Natural killer cell treated with Interleukin-12 subunit alpha and Interleukin-12 subunit beta and Interleukin-15 and Interleukin-18, amount 100 ng/mL, for 72 hours (primary cell): ENCODE measurements around the gene EFCAB12. TPM values are rescaled to one million over a fixed set of nuclear protein-coding genes. Genes with fewer than 3 reads are reported as not detected.
"Not testable (repeated sequence)": the region's sequence is repeated elsewhere in the genome, so short reads cannot be mapped to it uniquely, and the experiment has no call there.

Source experiments
- ATAC-seq, 2 donors: fragments of 150-1000 bp; cut with Tn5 transposase in 1 of 2; sonication (Bioruptor Pico), chemical (Tn5 transposase) in 1 of 2; 2 replicates each; pipeline ENCODE4 v1.10.0; 2021
- DNase-seq: peaks from one replicate; pipeline ENCODE4 v3.0.0; 2022; ENCODE audit warnings: low spot score
- H3K27ac Mint-ChIP-seq, 2 donors: 1 replicate in 1 of 2; 2 replicates in 1 of 2; pipeline ENCODE4 v1.8.0; 2022; ENCODE audit warnings: mixed read lengths in 2 of 2, mild to moderate bottlenecking in 1 of 2, moderate library complexity in 1 of 2
- H3K27me3 Mint-ChIP-seq, 2 donors: 1 replicate in 1 of 2; 2 replicates in 1 of 2; pipeline ENCODE4 v1.8.0; 2022; ENCODE audit warnings: mixed read lengths in 2 of 2
- H3K36me3 Mint-ChIP-seq: one replicate; pipeline ENCODE4 v1.8.0; 2022; ENCODE audit warnings: mixed read lengths
- H3K4me1 Mint-ChIP-seq, 2 donors: 1 replicate in 1 of 2; 2 replicates in 1 of 2; pipeline ENCODE4 v1.8.0; 2022; ENCODE audit warnings: low read depth in 2 of 2, mixed read lengths in 2 of 2, mild to moderate bottlenecking in 1 of 2
- H3K4me3 Mint-ChIP-seq: one replicate; pipeline ENCODE4 v1.8.0; 2022; ENCODE audit warnings: mixed read lengths
- H3K9me3 Mint-ChIP-seq: 2 replicates; pipeline ENCODE4 v1.8.0; 2022; ENCODE audit warnings: mixed read lengths
- total RNA-seq, 2 donors: library from RNA; stranded (reverse); gene quantifications; one replicate each; pipeline ENCODE4 v1.2.3, GENCODE V29; 2022

The EFCAB12 gene
- total RNA-seq, 2 donors from 2014 or later, result 1.0 to 2.3 TPM

DNA sequence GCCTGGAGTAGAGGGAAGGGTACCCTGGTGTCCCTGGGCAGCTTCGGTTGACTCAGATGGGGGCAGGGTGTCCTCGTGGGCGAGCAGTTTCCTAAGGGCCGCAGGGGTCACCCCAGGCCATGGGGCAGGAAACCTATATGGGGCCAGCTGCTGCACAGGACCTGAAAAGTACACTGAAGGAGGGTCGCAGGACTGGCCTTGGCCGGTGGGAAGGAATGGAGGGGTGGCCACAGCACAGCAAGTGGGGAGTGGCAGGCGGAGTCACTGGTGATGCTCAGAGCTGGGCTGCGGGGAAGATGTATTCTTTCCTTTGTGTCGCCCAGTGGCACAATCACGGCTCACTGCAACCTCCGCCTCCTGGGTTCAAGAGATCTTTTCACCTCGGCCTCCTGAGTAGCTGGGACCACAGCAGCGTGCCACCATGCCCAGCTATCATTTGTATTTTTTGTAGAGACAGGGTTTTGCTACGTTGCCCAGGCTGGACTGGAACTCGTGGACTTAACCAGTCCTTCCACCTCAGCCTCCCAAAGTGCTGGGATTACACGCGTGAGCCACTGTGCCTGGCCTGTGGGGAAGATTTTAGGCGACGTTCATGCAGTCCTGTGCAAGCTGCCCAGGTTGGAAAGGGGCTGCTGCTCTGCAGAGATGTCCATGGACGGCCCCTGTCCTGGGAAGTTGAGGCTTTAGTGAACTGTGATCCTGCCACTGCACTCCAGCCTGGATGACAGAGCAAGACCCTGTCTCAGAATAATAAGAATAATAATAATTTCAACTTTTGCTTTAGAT lies 57.2 kb downstream of the EFCAB12 start:
- no peak overlapping the region for H3K4me3 Mint-ChIP-seq
- H3K27me3 Mint-ChIP-seq, result no peaks in the 10 kb centered on the region
- no peaks in the 10 kb centered on the region for H3K36me3 Mint-ChIP-seq
- H3K9me3 Mint-ChIP-seq, result no peaks in the 10 kb centered on the region
- peak; percentile 24 to 37 for ATAC-seq
- H3K4me1 Mint-ChIP-seq, result no peaks in the 10 kb centered on the region
- no peak for DNase-seq
- no peak overlapping the region for H3K27ac Mint-ChIP-seq

DNA sequence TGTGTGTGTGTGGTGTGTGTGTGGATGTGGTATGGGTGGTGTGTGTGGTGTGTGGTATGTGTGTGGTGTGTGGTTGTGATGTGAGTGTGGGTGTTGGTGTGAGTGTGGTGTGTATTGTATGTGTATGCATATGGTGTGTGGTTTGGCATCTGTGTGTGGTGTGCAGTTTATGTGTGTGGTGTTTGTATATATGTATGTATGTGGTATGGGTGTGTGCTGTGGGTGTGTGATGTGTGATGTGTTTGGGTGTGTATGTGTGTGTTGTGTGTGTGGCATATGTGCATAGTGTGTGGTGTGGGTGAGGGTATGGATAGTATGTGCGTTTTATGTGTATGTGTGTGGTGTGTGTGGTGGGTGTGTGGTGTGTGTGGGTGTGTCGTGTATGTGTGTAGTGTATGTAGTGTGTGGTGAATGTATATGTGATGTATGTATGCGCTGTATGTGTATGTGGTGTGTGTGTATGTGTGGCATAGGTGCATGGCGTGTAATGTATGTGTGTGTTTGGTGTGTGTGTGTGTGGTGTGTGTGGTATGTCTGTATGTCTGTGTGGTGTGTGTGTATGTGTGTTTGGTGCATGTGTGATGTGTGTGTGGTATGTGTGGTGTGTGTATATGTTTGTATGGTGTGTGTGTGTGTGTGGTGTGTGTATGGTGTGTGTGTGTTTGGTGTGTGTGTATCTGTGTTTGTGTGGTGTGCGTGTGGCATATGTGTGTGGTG lies 58.0 kb downstream of the EFCAB12 start:
- Mint-ChIP-seq H3K4me3 (no peak overlapping the region), H3K9me3 (no peaks in the 10 kb centered on the region), H3K27ac (no peak overlapping the region), H3K4me1 (no peaks in the 10 kb centered on the region), H3K36me3 (no peaks in the 10 kb centered on the region), H3K27me3 (no peaks in the 10 kb centered on the region)
- DNase-seq, result no peak
- ATAC-seq, result peak; percentile 7 to 51

DNA sequence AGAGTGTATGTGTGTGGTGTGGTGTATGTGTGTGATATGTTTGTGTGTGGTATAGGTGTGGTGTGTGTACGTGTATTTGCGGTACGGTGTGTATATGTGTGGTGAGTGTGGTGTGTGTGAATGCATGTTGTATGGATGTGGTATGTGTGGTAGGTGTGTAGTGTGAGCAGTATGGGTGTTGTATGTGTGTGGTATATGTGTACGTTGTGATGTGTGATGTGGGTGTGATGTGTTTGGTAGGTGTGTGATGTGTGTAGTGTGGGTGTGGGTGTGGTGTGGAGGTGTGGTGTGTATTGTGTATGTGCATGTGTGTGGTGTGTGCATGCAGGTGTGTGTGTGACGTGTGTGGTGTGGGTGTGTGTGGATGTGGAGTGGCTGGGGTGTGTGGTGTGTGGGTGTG lies 58.7 kb downstream of the EFCAB12 start:
- Mint-ChIP-seq H3K27ac (no peak overlapping the region), H3K9me3 (no peaks in the 10 kb centered on the region), H3K36me3 (no peaks in the 10 kb centered on the region), H3K4me3 (no peak overlapping the region), H3K4me1 (peaks cover 0 to 3% of the 10 kb centered on the region in 2 donors), H3K27me3 (no peaks in the 10 kb centered on the region)
- peak; percentile 34 to 46 for ATAC-seq
- no peak for DNase-seq

DNA sequence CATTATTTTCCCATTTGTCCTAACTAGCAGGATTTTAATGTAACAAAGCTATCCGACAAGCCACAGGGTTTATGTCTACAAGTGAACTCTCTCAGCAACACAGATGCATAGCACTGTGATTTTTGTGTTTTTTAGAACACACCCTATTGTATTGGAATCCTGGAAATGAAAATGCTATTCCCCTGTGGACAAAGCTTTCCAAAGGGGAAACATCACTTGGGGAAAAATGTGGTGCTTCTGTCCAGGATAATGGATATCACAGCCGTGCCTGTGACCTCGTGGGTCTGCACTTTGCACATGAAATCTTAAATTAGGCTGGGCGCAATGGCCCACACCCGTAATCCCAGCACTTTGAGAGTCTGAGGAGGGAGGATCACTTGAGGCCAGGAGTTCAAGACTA lies 60.6 kb downstream of the EFCAB12 start:
- Mint-ChIP-seq H3K27ac (no peak overlapping the region), H3K4me1 (peaks cover 0 to 3% of the 10 kb centered on the region in 2 donors), H3K4me3 (no peak overlapping the region), H3K36me3 (no peaks in the 10 kb centered on the region), H3K27me3 (no peaks in the 10 kb centered on the region), H3K9me3 (no peaks in the 10 kb centered on the region)
- DNase-seq (no peak), ATAC-seq (no peak)

DNA sequence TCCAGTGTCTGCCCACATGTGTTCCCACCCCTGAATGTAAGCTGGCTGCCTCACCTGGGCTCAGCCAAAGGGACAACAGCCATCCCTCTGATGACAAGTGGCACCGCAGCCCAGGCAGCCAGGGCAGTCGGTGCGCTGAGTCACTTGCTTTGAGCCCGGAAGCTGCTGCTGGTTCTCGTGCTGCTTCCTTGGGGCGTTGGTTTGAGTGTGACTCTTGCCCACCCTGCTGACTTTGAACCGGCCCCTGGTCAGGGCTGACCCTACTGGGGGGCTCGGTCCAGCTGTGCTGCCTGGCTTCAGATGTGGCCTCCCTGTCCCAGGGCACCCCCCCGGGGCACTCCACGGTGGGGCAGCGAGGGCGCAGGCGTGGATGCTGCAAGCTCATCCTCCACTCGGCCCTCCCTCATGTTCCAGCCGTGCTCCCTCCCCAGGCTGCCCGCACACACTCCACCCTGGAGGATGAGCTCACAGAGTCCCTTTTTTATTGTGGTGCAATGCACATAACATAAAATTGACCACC lies 62.1 kb downstream of the EFCAB12 start:
- H3K36me3 Mint-ChIP-seq, result no peaks in the 10 kb centered on the region
- H3K27ac Mint-ChIP-seq, result no peak overlapping the region
- no peak for DNase-seq
- no peak overlapping the region for H3K4me3 Mint-ChIP-seq
- H3K27me3 Mint-ChIP-seq, result no peaks in the 10 kb centered on the region
- H3K4me1 Mint-ChIP-seq, result peaks cover 0 to 3% of the 10 kb centered on the region in 2 donors
- ATAC-seq, result no peak
- H3K9me3 Mint-ChIP-seq, result no peaks in the 10 kb centered on the region

DNA sequence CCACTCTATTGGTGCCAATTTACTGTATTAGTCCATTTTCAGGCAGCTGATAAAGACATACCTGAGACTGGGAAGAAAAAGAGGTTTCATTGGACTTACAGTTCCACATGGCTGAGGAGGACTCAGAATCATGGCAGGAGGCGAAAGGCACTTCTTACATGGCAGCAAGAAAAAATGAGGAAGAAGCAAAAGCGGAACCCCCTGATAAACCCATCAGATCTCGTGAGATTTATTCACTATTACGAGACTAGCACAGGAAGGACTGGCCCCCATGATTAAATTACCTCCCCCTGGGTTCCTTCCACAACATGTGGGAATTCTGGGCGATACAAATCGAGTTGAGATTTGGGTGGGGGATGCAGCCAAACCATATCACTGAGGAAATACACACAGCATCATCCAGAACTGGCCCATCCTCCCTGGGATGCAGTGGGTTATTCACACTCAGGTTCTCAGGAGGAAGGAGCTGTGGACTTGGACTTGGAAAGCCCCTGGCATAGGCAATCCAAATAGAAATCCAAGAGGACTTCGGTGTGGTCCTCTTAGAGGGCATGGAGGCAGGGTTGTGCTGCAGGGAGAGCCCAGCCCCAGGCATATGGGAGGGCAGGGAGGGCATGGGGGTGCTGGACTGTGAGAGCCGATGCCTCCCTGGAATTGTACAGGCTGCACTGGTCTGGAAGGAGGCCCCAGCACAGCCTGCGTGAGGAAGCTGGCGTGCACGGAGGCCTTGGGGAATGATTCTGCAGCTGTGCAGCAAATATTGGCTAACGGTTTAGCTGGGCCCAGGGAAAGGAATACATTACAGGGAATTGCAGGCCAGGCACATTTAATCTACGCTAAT lies 62.9 kb downstream of the EFCAB12 start:
- Mint-ChIP-seq H3K4me1 (peaks cover 0 to 3% of the 10 kb centered on the region in 2 donors), H3K36me3 (no peaks in the 10 kb centered on the region)

DNA sequence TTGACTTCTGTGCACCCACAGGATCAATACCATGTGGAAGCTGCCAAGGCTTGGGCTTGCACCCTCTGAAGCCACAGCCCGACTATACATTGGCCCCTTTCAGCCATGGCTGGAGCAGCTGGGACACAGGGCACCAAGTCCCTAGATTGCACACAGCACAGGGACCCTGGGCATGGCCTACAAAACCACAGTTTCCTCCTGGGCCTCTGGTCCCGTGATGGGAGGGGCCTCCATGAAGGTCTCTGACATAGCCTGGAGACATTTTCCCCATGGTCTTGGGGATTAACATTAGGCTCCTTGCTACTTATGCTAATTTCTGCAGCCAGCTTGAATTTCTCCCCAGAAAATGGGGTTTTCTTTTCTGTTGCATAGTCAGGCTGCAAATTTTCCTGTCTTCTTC lies 63.6 kb downstream of the EFCAB12 start:
- H3K27me3 Mint-ChIP-seq, H3K4me1 Mint-ChIP-seq, ATAC-seq, H3K9me3 Mint-ChIP-seq, H3K36me3 Mint-ChIP-seq, H3K27ac Mint-ChIP-seq, H3K4me3 Mint-ChIP-seq, DNase-seq: not testable (repeated sequence)

More for the DNA sequence above, 62.9 kb downstream of the EFCAB12 start:
- DNase-seq, result no peak
- Mint-ChIP-seq H3K4me3 (no peak overlapping the region), H3K9me3 (no peaks in the 10 kb centered on the region), H3K27ac (no peak overlapping the region), H3K27me3 (no peaks in the 10 kb centered on the region)
- no peak for ATAC-seq

DNA sequence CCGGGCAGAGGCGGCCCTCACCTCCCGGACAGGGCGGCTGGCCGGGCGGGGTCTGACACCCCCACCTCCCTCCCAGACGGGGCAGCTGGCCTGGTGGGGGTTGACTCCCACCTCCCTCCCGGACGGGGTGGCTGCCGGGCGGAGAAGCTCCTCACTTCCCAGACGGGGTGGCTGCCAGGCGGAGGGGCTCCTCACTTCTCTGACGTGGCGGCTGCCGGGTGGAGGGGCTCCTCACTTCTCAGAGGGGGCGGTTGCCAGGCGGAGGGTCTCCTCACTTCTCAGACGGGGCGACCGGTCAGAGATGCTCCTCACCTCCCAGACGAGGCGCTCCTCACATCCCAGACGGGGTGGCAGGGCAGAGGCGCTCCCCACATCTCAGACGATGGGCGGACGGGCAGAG lies 65.1 kb downstream of the EFCAB12 start:
- H3K9me3 Mint-ChIP-seq, H3K27ac Mint-ChIP-seq, DNase-seq, ATAC-seq, H3K36me3 Mint-ChIP-seq, H3K4me1 Mint-ChIP-seq, H3K4me3 Mint-ChIP-seq, H3K27me3 Mint-ChIP-seq: not testable (repeated sequence)

DNA sequence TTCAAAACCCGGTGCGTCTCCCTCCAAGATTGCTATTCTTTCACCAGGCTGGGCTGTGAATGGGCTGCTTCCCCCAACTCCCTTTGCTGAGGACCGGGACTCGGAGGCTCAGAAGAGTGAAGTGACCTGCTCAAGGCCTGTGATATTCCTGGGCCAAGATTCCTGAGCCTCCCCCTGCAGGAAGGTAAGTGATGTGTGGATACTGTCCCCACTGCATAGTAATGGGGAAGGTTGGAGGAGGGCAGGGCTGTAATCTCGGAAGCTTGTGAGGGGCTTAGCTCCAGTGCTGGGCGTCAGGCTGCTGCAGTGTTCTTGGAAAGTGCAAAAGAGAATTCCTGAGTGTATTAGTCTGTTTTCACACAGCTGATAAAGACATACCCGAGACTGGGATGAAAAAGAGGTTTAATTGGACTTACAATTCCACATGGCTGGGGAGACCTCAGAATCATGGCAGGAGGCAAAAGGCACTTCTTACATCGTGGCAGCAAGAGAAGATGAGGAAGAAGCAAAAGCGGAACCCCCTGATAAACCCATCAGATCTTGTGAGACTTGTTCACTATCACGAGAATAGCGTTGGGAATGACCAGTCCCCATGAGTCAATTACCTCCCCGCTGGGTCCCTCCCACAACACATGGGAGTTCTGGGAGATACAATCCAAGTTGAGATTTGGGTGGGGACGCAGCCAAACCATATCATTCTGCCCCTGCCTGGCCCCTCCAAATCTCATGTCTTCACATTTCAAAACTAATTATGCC lies 67.6 kb downstream of the EFCAB12 start:
- no peak overlapping the region for H3K4me3 Mint-ChIP-seq
- ATAC-seq, result no peak
- peaks cover 0 to 3% of the 10 kb centered on the region in 2 donors for H3K4me1 Mint-ChIP-seq
- no peak for DNase-seq
- H3K27ac Mint-ChIP-seq, result no peak overlapping the region
- no peaks in the 10 kb centered on the region for H3K36me3 Mint-ChIP-seq
- no peaks in the 10 kb centered on the region for H3K9me3 Mint-ChIP-seq
- no peaks in the 10 kb centered on the region for H3K27me3 Mint-ChIP-seq

DNA sequence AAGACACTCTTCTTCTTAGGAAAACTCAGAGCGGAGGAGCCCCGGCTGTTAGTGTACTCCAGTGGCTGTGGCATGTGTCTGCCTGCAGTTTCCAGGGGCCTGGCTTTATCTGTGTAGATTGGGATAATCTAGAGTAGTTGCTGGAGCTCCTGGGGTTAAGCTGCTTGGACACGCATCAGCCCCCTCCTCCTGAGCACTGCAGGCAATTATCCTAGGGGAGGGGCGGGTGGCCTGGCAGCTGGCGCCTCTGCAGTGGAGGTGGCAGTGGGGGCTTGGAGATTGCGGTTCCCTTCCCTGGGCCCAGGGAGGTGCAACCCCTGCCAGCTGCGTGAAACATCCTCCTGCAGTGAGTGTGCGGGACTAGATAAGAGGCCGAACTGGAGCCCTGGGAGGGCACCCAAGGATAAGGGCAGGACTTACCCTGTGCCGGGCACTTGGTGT lies 68.2 kb downstream of the EFCAB12 start:
- Mint-ChIP-seq H3K27me3 (peaks cover 0 to 2% of the 10 kb centered on the region in 2 donors), H3K4me1 (peaks cover 0 to 2% of the 10 kb centered on the region in 2 donors), H3K4me3 (no peak overlapping the region), H3K27ac (no peak overlapping the region), H3K9me3 (no peaks in the 10 kb centered on the region), H3K36me3 (no peaks in the 10 kb centered on the region)
- DNase-seq (no peak), ATAC-seq (no peak)

DNA sequence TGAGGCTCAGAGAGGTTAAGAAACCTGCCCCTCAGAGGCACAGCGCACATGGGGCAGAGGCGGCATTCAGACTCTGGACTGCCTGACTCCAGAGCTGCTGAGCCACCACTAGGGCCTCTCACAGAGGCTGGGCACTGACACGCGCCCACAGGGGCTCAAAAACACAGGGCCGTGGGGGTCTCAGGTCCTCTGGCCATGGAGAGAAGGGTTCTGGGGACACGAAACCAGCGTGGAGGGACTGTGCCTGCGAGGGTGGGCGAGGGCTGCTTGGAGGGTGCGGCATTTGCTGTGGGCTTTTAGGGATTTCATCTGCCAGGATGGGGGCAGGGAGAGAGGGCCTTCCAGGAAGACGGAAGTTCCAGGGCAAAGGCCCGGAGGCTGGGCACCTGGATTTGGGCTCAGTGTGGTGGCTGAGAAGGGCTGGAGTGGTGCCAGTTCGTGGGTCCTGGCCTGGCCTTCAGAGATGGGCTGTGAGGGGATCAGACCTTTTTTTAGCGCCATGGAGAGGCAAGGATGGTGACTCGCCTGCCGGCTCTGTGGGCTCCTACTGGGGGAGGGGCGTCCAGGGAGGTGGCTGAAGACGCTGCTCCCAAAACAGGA lies 69.6 kb downstream of the EFCAB12 start:
- Mint-ChIP-seq H3K36me3 (no peaks in the 10 kb centered on the region), H3K4me3 (no peak overlapping the region), H3K27me3 (peaks cover 0 to 2% of the 10 kb centered on the region in 2 donors), H3K9me3 (no peaks in the 10 kb centered on the region), H3K4me1 (no peaks in the 10 kb centered on the region), H3K27ac (no peak overlapping the region)
- ATAC-seq (peak in 1 of 2 donors; percentile 22), DNase-seq (no peak)

DNA sequence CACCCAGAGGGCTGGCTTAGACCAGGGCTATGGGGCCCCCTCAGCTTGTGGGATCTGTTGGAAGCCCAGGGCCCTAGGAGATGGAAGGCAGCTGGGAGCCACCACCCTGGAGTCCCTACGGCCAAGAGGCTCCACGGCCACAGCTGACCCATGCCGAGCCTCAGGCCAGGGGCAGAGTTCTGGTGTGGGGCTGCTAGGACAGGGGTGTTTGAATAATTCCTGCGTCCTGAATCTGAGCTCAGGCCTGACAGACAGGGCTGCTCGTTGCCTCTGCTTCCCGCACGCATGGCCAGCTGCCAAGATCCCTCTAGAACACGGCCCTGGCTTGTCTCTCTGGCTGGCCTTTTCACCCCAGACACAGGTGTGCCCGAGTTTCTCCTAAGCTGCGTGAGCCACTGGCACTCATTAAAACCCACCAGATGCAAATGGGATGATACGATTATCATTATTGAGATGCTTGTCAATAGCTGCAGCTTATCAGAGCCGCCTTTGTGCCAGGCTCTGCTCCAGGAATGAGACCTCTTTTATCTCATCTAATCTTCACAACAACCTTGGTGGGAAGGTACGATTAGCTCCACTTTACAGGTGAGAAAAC lies 70.2 kb downstream of the EFCAB12 start:
- no peaks in the 10 kb centered on the region for H3K4me1 Mint-ChIP-seq
- no peak overlapping the region for H3K27ac Mint-ChIP-seq
- H3K9me3 Mint-ChIP-seq, result no peaks in the 10 kb centered on the region
- peaks cover 0 to 2% of the 10 kb centered on the region in 2 donors for H3K27me3 Mint-ChIP-seq
- H3K36me3 Mint-ChIP-seq, result no peaks in the 10 kb centered on the region
- ATAC-seq, result peak in 1 of 2 donors; percentile 16
- no peak for DNase-seq
- H3K4me3 Mint-ChIP-seq, result no peak overlapping the region
